BJ (cell line): Measurements from ENCODE around the gene AVEN. TPM values are rescaled to one million over a fixed set of nuclear protein-coding genes. Genes with fewer than 3 reads are reported as not detected.

Experiments
- CTCF ChIA-PET: fragments of 350-600 bp; formaldehyde crosslinking; extraction: SDS; loops from one replicate; lab custom pipeline; 2021; ENCODE audit warnings: antibody characterized with exemption, inconsistent platforms; lab: Yijun Ruan, JAX
- POLR2A ChIA-PET: fragments of 300-600 bp; sonication (Branson Sonifier 250); formaldehyde crosslinking; extraction: SDS; loops from one replicate; lab custom pipeline; 2021; ENCODE audit warnings: antibody characterized with exemption; lab: Charles Lee
- DNase-seq: peaks from one replicate; pipeline ENCODE4 v3.0.0-alpha.2; 2011; ENCODE audit warnings: low read depth
- H3K27me3 ChIP-seq: 2 replicates; pipeline ENCODE4 v1.6.0; 2011; ENCODE audit warnings: low read length; ENCODE audit not compliant: control insufficient read depth, insufficient read depth
- H3K36me3 ChIP-seq: 2 replicates; pipeline ENCODE4 v1.5.1; 2011; ENCODE audit warnings: low read length; ENCODE audit not compliant: control insufficient read depth, insufficient read depth
- H3K4me3 ChIP-seq: 2 replicates; pipeline ENCODE4 v1.5.1; 2011; ENCODE audit warnings: low read depth, mild to moderate bottlenecking, control low read depth, low read length
- CTCF ChIP-seq: IDR thresholded peaks from 2 replicates; pipeline ENCODE4 v1.5.1; 2011; ENCODE audit warnings: low read depth, mild to moderate bottlenecking, control low read depth, inconsistent platforms, low read length, moderate library complexity; ENCODE audit not compliant: insufficient read depth
- polyA plus RNA-seq: library from polyadenylated mRNA; depleted of rRNA; stranded (reverse); fragments of >200 nt; gene quantifications from 2 replicates; pipeline ENCODE4 v1.2.3, GENCODE V29; 2011

AVEN gene
- polyA plus RNA-seq, 1 experiment = 17.6 TPM

DNA sequence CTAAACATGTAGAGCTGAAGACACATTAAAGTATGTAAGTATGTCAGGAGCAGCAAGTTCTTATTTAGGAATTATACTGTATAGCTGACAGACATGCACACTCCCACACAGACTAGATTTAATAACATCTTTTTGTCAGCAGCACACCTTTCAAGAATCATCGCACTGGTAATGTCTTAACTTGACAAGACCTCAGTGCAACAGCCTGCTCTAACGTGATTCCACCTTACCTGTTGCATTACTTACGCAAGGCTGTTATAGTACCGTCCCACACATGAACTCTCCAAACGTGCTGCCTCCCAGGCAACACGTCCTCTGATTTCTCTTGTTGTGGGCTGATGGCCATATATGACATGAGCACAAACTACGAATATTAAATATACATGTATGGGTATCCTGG is 58.8 kb downstream of the AVEN start:
- Histone ChIP-seq H3K27me3 (no peaks in the 10 kb centered on the region), H3K4me3 (no peak overlapping the region), H3K36me3 (no peaks in the 10 kb centered on the region)
- POLR2A ChIA-PET = no interaction called here
- TF ChIP-seq CTCF = no peak
- DNase-seq = no peak
- CTCF ChIA-PET = no interaction called here

- TF ChIP-seq CTCF = no peak
- Histone ChIP-seq H3K4me3 (no peak overlapping the region), H3K27me3 (no peaks in the 10 kb centered on the region), H3K36me3 (no peaks in the 10 kb centered on the region)
- no peak for DNase-seq
- CTCF ChIA-PET = interaction anchor here (1.7 kb wide), 1 partner anchor 9 kb away, joined by 5 read pairs; no protein-coding TSS in a partner anchor
- POLR2A ChIA-PET = no interaction called here
These were observed 63.9 kb downstream of the AVEN start for GRCh38 chr15:33975022-33975565.

DNA sequence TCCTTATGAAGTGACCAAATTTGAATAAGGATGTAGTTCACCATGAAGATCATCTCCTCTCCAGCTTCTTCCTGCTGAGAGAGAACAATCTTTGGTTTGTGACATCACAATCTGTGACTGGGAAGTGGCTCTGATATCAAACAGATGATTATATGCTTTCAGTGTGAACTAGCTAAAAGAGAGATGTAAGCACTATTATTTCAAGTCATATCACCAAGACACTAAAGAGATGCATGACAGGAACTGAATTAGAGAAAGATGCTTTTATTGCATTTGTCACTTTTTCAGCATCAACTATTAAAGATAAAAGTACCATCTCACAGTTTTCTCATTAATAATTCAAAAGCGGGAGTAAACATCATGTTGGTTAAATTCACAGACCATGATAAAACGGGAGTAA is 67.2 kb downstream of the AVEN start:
- no peak overlapping the region for H3K4me3 ChIP-seq
- TF ChIP-seq CTCF = no peak
- POLR2A ChIA-PET = no interaction called here
- CTCF ChIA-PET = no interaction called here
- H3K27me3 ChIP-seq = no peaks in the 10 kb centered on the region
- DNase-seq = no peak
- H3K36me3 ChIP-seq = no peaks in the 10 kb centered on the region

GRCh38 chr15:33968821-33969220 is 70.2 kb downstream of the AVEN start:
- DNase-seq = no peak
- no peaks in the 10 kb centered on the region for H3K36me3 ChIP-seq
- CTCF ChIA-PET = interaction anchor here (0.6 to 1.9 kb wide), 5 partner anchors 10 to 268 kb away, joined by 3 to 5 read pairs (median 4); no protein-coding TSS in a partner anchor
- POLR2A ChIA-PET = no interaction called here
- no peak overlapping the region for H3K4me3 ChIP-seq
- H3K27me3 ChIP-seq = no peaks in the 10 kb centered on the region
- no peak for TF ChIP-seq CTCF

DNA sequence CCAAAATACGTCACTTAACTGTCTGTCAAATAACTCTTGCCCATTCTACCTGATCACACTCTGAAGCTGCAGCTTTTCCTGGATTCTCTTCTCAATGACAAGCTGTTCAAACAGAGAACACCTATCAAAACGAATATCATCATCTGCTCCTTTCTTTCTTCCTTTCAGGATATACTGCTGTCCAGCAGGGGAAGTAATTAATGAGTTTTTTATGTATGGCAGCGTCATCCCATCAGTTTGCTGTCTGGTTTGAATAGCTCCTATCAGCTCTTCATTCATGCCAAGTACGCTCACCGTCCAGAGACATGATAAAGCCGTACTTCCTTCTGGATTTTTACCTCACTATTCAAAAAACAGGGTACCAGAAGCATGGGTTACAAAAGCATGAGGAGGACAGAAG is 70.8 kb downstream of the AVEN start, which contains the start of gene CHRM5:
Gene CHRM5, plus strand, starts transcription at position 274 of the 400 bp plus-strand sequence. CDS start 94,221 bp downstream, outside the sequence.
- no peak for TF ChIP-seq CTCF
- DNase-seq = no peak
- Histone ChIP-seq H3K36me3 (no peaks in the 10 kb centered on the region), H3K27me3 (no peaks in the 10 kb centered on the region), H3K4me3 (no peak within 1 kb of the TSS)
- ChIA-PET POLR2A (no interaction called here), CTCF (interaction anchor here (1.1 to 1.9 kb wide), 3 partner anchors 10 to 267 kb away, joined by 4 to 5 read pairs (median 4); no protein-coding TSS in a partner anchor)
